HepG2 (cell line): ENCODE data around the gene ARHGAP19. TPM values are rescaled to one million over a fixed set of nuclear protein-coding genes. Genes with fewer than 3 reads are reported as not detected.

Experiments
- ATAC-seq: fragments of 200-7000 bp; cut with Tn5 transposase; 3 replicates; pipeline ENCODE4 v1.9.1; 2020; ENCODE audit warnings: mild to moderate bottlenecking, moderate library complexity
- BruUV-seq: library from RNA; stranded (reverse); fragments of 400-500 nt; replicated peaks from 2 replicates; lab custom pipeline; 2021; lab: Mats Ljungman, UMichigan
- CTCF ChIA-PET: fragments of 300-600 bp; formaldehyde crosslinking; extraction: SDS; loops from one replicate; lab custom pipeline; 2021; ENCODE audit warnings: low total read pairs, inconsistent platforms, low intra/inter-chr PET ratio; lab: Yijun Ruan, JAX
- POLR2A ChIA-PET: fragments of 350-600 bp; sonication (Branson Sonifier 250); formaldehyde crosslinking; loops from one replicate; lab custom pipeline; 2020; ENCODE audit warnings: antibody characterized with exemption, inconsistent platforms; lab: Yijun Ruan, JAX
- DNase-seq: peaks from one replicate; pipeline ENCODE4 v3.0.0-alpha.2; 2015; ENCODE audit warnings: low spot score
- FAIRE-seq: peaks from 3 replicates; lab custom pipeline; 2011; peaks lifted over from hg19 to GRCh38; lab: Jason Lieb, UNC
- H2AFZ ChIP-seq: one replicate; pipeline ENCODE4 v1.6.1; 2011; ENCODE audit warnings: low read length, inconsistent platforms
- H3K27ac ChIP-seq: fragments of 300-600 bp; 3 replicates; pipeline ENCODE4 v1.8.0; 2011; ENCODE audit warnings: mixed run types, mild to moderate bottlenecking, mixed read lengths, low read length, inconsistent platforms; ENCODE audit not compliant: insufficient read depth; ENCODE audit errors: extremely low read length
- H3K27me3 ChIP-seq, 2 experiments: fragments of 200-600 bp in 1 of 2; 2 replicates in 1 of 2; 3 replicates in 1 of 2; pipeline versions ENCODE4 v1.6.0 to v1.8.0; 2011; ENCODE audit warnings: low read length in 2 of 2, mild to moderate bottlenecking in 2 of 2, moderate library complexity in 2 of 2, inconsistent platforms in 1 of 2; ENCODE audit not compliant: insufficient read depth in 2 of 2, control insufficient read depth in 1 of 2
- H3K36me3 ChIP-seq, 2 experiments: fragments of 200-600 bp in 1 of 2; replicated peaks in 1 of 2; 2 replicates in 1 of 2; 3 replicates in 1 of 2; pipeline versions ENCODE4 v1.5.1 to v1.8.0; 2011; ENCODE audit warnings: low read length in 2 of 2, inconsistent platforms in 1 of 2; ENCODE audit not compliant: insufficient read depth in 2 of 2, control insufficient read depth in 1 of 2
- H3K4me1 ChIP-seq: 2 replicates; pipeline ENCODE4 v1.5.1; 2012; ENCODE audit warnings: low read length, inconsistent platforms; ENCODE audit not compliant: insufficient read depth
- H3K4me2 ChIP-seq: 2 replicates; pipeline ENCODE4 v1.6.0; 2011; ENCODE audit warnings: low read depth, low read length, inconsistent platforms
- H3K4me3 ChIP-seq, 3 experiments: fragments of 200-600 bp in 1 of 3; sonication (generic), shearing (Covaris generic) in 1 of 3; replicated peaks in 1 of 3; 2 replicates each; pipeline ENCODE4 v1.5.1; 2011 to 2016; ENCODE audit warnings: low read length in 3 of 3, inconsistent platforms in 2 of 3, low read depth in 2 of 3, mild to moderate bottlenecking in 2 of 3, control low read depth in 1 of 3, mixed read lengths in 1 of 3; ENCODE audit not compliant: insufficient read depth in 1 of 3
- H3K79me2 ChIP-seq: one replicate; pipeline ENCODE4 v1.6.1; 2011; ENCODE audit warnings: low read length, inconsistent platforms; ENCODE audit not compliant: insufficient read depth
- H3K9ac ChIP-seq: 2 replicates; pipeline ENCODE4 v1.6.0; 2011; ENCODE audit warnings: mild to moderate bottlenecking, low read depth, low read length, inconsistent platforms; ENCODE audit not compliant: insufficient read depth
- H3K9me3 ChIP-seq: 2 replicates; pipeline ENCODE4 v1.5.1; 2012; ENCODE audit warnings: mild to moderate bottlenecking, low read length
- H4K20me1 ChIP-seq: 2 replicates; pipeline ENCODE4 v1.6.0; 2011; ENCODE audit warnings: inconsistent platforms, mild to moderate bottlenecking, low read length, moderate library complexity; ENCODE audit not compliant: insufficient read depth
- BCLAF1 ChIP-seq: fragments of 450-650 bp; IDR thresholded peaks from 2 replicates; pipeline ENCODE4 v1.6.1; 2017; ENCODE audit warnings: mild to moderate bottlenecking
- JARID2 ChIP-seq: sonication (generic); formaldehyde crosslinking; IDR thresholded peaks from 2 replicates; pipeline ENCODE4 v1.8.1; 2023; ENCODE audit warnings: missing genetic modification reagents, inconsistent platforms; ENCODE audit not compliant: insufficient replicate concordance
- MNT ChIP-seq: fragments of 450-650 bp; IDR thresholded peaks from 2 replicates; pipeline ENCODE4 v1.6.1; 2016
- TCF7L2 ChIP-seq: IDR thresholded peaks from 2 replicates; pipeline ENCODE4 v1.6.1; 2011; ENCODE audit warnings: mild to moderate bottlenecking, low read depth, low read length, moderate library complexity
- TGIF2 ChIP-seq: IDR thresholded peaks from 2 replicates; pipeline ENCODE4 v1.6.1; 2016; ENCODE audit warnings: control low read depth, missing compliant biosample characterization
- TOPORS ChIP-seq: sonication (generic); formaldehyde crosslinking; IDR thresholded peaks from 2 replicates; pipeline ENCODE4 v1.8.0; 2023; ENCODE audit warnings: mild to moderate bottlenecking, missing genetic modification reagents
- ZNF362 ChIP-seq: sonication (generic); formaldehyde crosslinking; IDR thresholded peaks from 2 replicates; pipeline ENCODE4 v1.4.0; 2020; ENCODE audit warnings: missing genetic modification reagents, mild to moderate bottlenecking, borderline replicate concordance
- ZNF383 ChIP-seq: sonication (generic); formaldehyde crosslinking; IDR thresholded peaks from 2 replicates; pipeline ENCODE4 v1.4.0; 2020; ENCODE audit warnings: missing genetic modification reagents, mild to moderate bottlenecking, borderline replicate concordance
- ZNF451 ChIP-seq: sonication (generic); formaldehyde crosslinking; IDR thresholded peaks from 2 replicates; pipeline ENCODE4 v1.5.0; 2020; ENCODE audit warnings: mild to moderate bottlenecking, missing genetic modification reagents
- ZNF615 ChIP-seq: sonication (generic); formaldehyde crosslinking; IDR thresholded peaks from 2 replicates; pipeline ENCODE4 v1.5.0; 2020; ENCODE audit warnings: mild to moderate bottlenecking, missing genetic modification reagents, borderline replicate concordance
- WGBS: methylation state at CpG from one replicate; pipeline ENCODE4 v1.1.6; 2017; ENCODE audit warnings: low lambda C conversion rate; 5-methylcytosine and 5-hydroxymethylcytosine counted together
- in situ Hi-C: cut with HindIII; loops from 2 replicates; pipeline ENCODE4 v1.10.0; 2017; ENCODE audit warnings: low pct_unique_long_range_greater_than_20kb; ENCODE audit not compliant: extremely low pct_ligation_motif_present
- intact Hi-C: fragments of 100-400 bp; cut with micrococcal nuclease; formaldehyde crosslinking; loops from one replicate; pipeline ENCODE4 v1.10.0; 2022; ENCODE audit not compliant: unreplicated experiment
- polyA plus RNA-seq, 8 experiments: library from polyadenylated mRNA; depleted of rRNA in 3 of 8; stranded (reverse) in 7 of 8; unstranded in 1 of 8; fragments of >200 nt; fragmentation: Illumina TruSeq in 4 of 8; extraction: Trizol in 4 of 8; gene quantifications; 2 replicates each; pipeline versions ENCODE4 v1.2.1 to v1.2.3, GENCODE V29; 2011 to 2016; ENCODE audit warnings: low read depth in 4 of 8, missing spikeins in 1 of 8, mixed read lengths in 1 of 8; ENCODE audit not compliant: insufficient read depth in 1 of 8
- total RNA-seq, 5 experiments: library from RNA; depleted of rRNA; stranded (reverse); fragments of >200 nt; fragmentation: Illumina TruSeq; extraction: Trizol; gene quantifications; 2 replicates each; pipeline ENCODE4 v1.2.3, GENCODE V29; 2016; ENCODE audit warnings: low read depth in 1 of 5

The ARHGAP19 gene
- total and polyA plus RNA-seq, 2 of the 13 experiments (the other 11 are each of a cell fraction or from before 2014, with no cell fraction given): 7.6 to 10.0 TPM

- no peak for TF ChIP-seq ZNF362
- no peak for TF ChIP-seq TOPORS (CRISPR knock-in tag)
- no peak for TF ChIP-seq ZNF615 (CRISPR knock-in tag)
- no peak for TF ChIP-seq ZNF451 (CRISPR knock-in tag)
Observed at GRCh38 chr10:97182288-97182990, 110.0 kb downstream of the ARHGAP19 start (continued).

- Histone ChIP-seq H3K27ac (no peak overlapping the region), H3K79me2 (no peaks in the 10 kb centered on the region), H3K9ac (no peak overlapping the region), H2AFZ (no peak overlapping the region), H3K9me3 (no peaks in the 10 kb centered on the region), H4K20me1 (no peaks in the 10 kb centered on the region), H3K36me3 (no peaks in the 10 kb centered on the region), H3K4me2 (no peak overlapping the region), H3K4me3 (no peak overlapping the region), H3K4me1 (peaks cover 15% of the 10 kb centered on the region), H3K27me3 (peaks cover 17 to 97% of the 10 kb centered on the region in 2 experiments)
- ChIA-PET CTCF (interaction anchor here (1.0 to 2.6 kb wide), 2 partner anchors 9 to 99 kb away, joined by 3 to 16 read pairs; no protein-coding TSS in a partner anchor), POLR2A (no interaction called here)
- WGBS: 80% methylated on average over 1 of the region's 10 CpGs
- no peak for FAIRE-seq
- no peak for DNase-seq
- intact Hi-C loops: loop anchor here (5.0 to 10.0 kb wide), 2 partner anchors 46 to 99 kb away; no protein-coding TSS in a partner anchor
- no TSS peak for BruUV-seq
- ATAC-seq: no peak
- in situ Hi-C loops: no loop called here
- TF ChIP-seq JARID2 (CRISPR knock-in tag) (no peak), TGIF2 (CRISPR knock-in tag) (no peak), ZNF383 (CRISPR knock-in tag) (no peak), MNT (no peak), TCF7L2 (no peak), BCLAF1 (no peak)
Observed at GRCh38 chr10:97180986-97181385, 111.5 kb downstream of the ARHGAP19 start.
